CD14-positive monocyte (primary cell): Measurements from ENCODE around the gene ARHGAP15. TPM values are rescaled to one million over a fixed set of nuclear protein-coding genes. Genes with fewer than 3 reads are reported as not detected.

Source experiments
- DNase-seq, 3 donors: peaks; one replicate each; pipeline ENCODE4 v3.0.0-alpha.2; 2011 to 2022
- H2AFZ ChIP-seq: 2 replicates; pipeline ENCODE4 v1.6.0; 2012; ENCODE audit warnings: mild to moderate bottlenecking, low read depth, low read length, inconsistent platforms; ENCODE audit not compliant: insufficient read depth, poor library complexity, severe bottlenecking
- H3K27ac ChIP-seq, 2 donors: 1 replicate in 1 of 2; 2 replicates in 1 of 2; pipeline ENCODE4 v1.5.1; 2012 to 2013; ENCODE audit warnings: low read length in 2 of 2, control low read depth in 1 of 2, inconsistent platforms in 1 of 2, low read depth in 1 of 2, mild to moderate bottlenecking in 1 of 2
- H3K27me3 ChIP-seq, 2 donors: one replicate each; pipeline versions ENCODE4 v1.6.0 to v1.6.1; 2011 to 2013; ENCODE audit warnings: low read length in 2 of 2; ENCODE audit not compliant: control insufficient read depth in 2 of 2, insufficient read depth in 2 of 2
- H3K36me3 ChIP-seq, 2 donors: replicated peaks in 1 of 2; 1 replicate in 1 of 2; 2 replicates in 1 of 2; pipeline versions ENCODE4 v1.5.1 to v1.6.1; 2012 to 2013; ENCODE audit warnings: low read length in 2 of 2, control low read depth in 1 of 2, inconsistent platforms in 1 of 2, mild to moderate bottlenecking in 1 of 2; ENCODE audit not compliant: insufficient read depth in 2 of 2, control insufficient read depth in 1 of 2
- H3K4me1 ChIP-seq, 2 donors: 1 replicate in 1 of 2; 2 replicates in 1 of 2; pipeline versions ENCODE4 v1.5.1 to v1.6.1; 2012 to 2013; ENCODE audit warnings: low read length in 2 of 2, control low read depth in 1 of 2, inconsistent platforms in 1 of 2, mild to moderate bottlenecking in 1 of 2, moderate library complexity in 1 of 2; ENCODE audit not compliant: insufficient read depth in 2 of 2, control insufficient read depth in 1 of 2
- H3K4me2 ChIP-seq: replicated peaks from 2 replicates; pipeline ENCODE3; 2012; ENCODE audit warnings: low read length, moderate library complexity, mild to moderate bottlenecking; ENCODE audit not compliant: poor library complexity, severe bottlenecking; ENCODE audit errors: extremely low read depth
- H3K4me3 ChIP-seq, 3 experiments: fragments of 200-600 bp in 1 of 3; sonication (generic) in 1 of 3; replicated peaks in 1 of 3; 1 replicate in 2 of 3; 2 replicates in 1 of 3; pipeline ENCODE4 v1.5.1; 2011 to 2013; ENCODE audit warnings: low read length in 3 of 3, mild to moderate bottlenecking in 3 of 3, control low read depth in 2 of 3, low read depth in 2 of 3, inconsistent platforms in 1 of 3, moderate library complexity in 1 of 3
- H3K79me2 ChIP-seq: 2 replicates; pipeline ENCODE4 v1.6.0; 2012; ENCODE audit warnings: mild to moderate bottlenecking, control low read depth, inconsistent platforms, low read length, moderate library complexity; ENCODE audit not compliant: insufficient read depth
- H3K9ac ChIP-seq: 2 replicates; pipeline ENCODE4 v1.6.0; 2017; ENCODE audit warnings: low read length, mild to moderate bottlenecking; ENCODE audit not compliant: insufficient read depth, poor library complexity, severe bottlenecking
- H3K9me3 ChIP-seq, 2 donors: replicated peaks in 1 of 2; 1 replicate in 1 of 2; 2 replicates in 1 of 2; pipeline versions ENCODE4 v1.5.1 to v1.6.1; 2012 to 2013; ENCODE audit warnings: low read length in 2 of 2, control low read depth in 1 of 2; ENCODE audit not compliant: control insufficient read depth in 1 of 2, insufficient read depth in 1 of 2
- H4K20me1 ChIP-seq: 2 replicates; pipeline ENCODE4 v1.6.0; 2012; ENCODE audit warnings: mild to moderate bottlenecking, low read length, control low read depth, moderate library complexity; ENCODE audit not compliant: insufficient read depth
- H3K27ac Mint-ChIP-seq, 7 donors: one replicate each; pipeline ENCODE4 v1.8.0; 2020; ENCODE audit warnings: mild to moderate bottlenecking in 7 of 7, mixed read lengths in 7 of 7, moderate library complexity in 6 of 7, inconsistent platforms in 2 of 7
- H3K27me3 Mint-ChIP-seq, 3 donors: one replicate each; pipeline ENCODE4 v1.8.0; 2021 to 2022; ENCODE audit warnings: low read depth in 3 of 3, mild to moderate bottlenecking in 3 of 3, mixed read lengths in 3 of 3, moderate library complexity in 3 of 3, inconsistent platforms in 1 of 3
- H3K36me3 Mint-ChIP-seq, 2 donors: one replicate each; pipeline ENCODE4 v1.8.0; 2020; ENCODE audit warnings: mixed read lengths in 2 of 2, inconsistent platforms in 1 of 2, mild to moderate bottlenecking in 1 of 2
- H3K4me1 Mint-ChIP-seq: one replicate; pipeline ENCODE4 v1.8.0; 2020; ENCODE audit warnings: mild to moderate bottlenecking, mixed read lengths
- H3K4me3 Mint-ChIP-seq, 2 donors: one replicate each; pipeline ENCODE4 v1.8.0; 2020; ENCODE audit warnings: mild to moderate bottlenecking in 2 of 2, mixed read lengths in 2 of 2, moderate library complexity in 1 of 2
- H3K9me3 Mint-ChIP-seq, 7 donors: one replicate each; pipeline ENCODE4 v1.8.0; 2020 to 2022; ENCODE audit warnings: mixed read lengths in 7 of 7, mild to moderate bottlenecking in 6 of 7, moderate library complexity in 6 of 7, inconsistent platforms in 2 of 7
- WGBS: methylation state at CpG from one replicate; pipeline ENCODE4 v1.1.5; 2013; ENCODE audit warnings: missing lambda C conversion rate; ENCODE audit not compliant: insufficient coverage; 5-methylcytosine and 5-hydroxymethylcytosine counted together
- intact Hi-C, 2 donors: fragments of 100-400 bp; cut with micrococcal nuclease; formaldehyde crosslinking; loops; one replicate each; pipeline versions ENCODE4 v1.15.0 to v1.15.1; 2023
- polyA plus RNA-seq, 3 donors: library from polyadenylated mRNA; depleted of rRNA in 1 of 3; unstranded in 2 of 3; stranded (reverse) in 1 of 3; fragments of 300-500 nt in 2 of 3; fragments of >200 nt in 1 of 3; fragmentation: Illumina TruSeq in 2 of 3; gene quantifications; 1 replicate in 2 of 3; 2 replicates in 1 of 3; pipeline ENCODE4 v1.2.3, GENCODE V29; 2012 to 2021
- TF ChIP-seq, protein P1 (sequence below): fragments of 200-600 bp; IDR thresholded peaks from one replicate; pipeline ENCODE4 v1.8.0; 2022; ENCODE audit warnings: antibody characterized with exemption, mild to moderate bottlenecking

ARHGAP15 gene
- polyA plus RNA-seq, 3 donors: 35.4 to 50.9 (median 50.7) TPM

DNA sequence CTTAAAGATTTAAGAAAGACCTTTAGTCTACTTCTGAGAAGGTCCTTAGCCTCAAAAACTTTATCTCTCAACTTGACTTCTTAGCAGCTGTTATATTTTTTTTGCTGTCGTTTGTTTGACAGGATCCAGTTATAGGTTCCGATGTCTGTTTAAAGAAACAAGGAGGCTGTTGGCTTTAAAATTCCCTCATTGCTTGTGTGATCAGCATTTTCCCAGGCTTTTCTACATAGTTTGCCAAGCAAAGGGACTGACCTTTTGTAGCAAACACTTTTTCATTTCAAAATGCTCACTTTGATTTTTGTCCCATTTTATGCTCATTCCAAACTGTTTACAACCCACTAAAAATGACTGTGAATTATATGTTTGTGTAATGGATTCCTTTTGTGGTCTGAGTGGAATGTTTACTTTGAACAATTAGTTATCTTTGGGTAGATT, 394.9 kb downstream of the ARHGAP15 start:
- Histone ChIP-seq H3K4me2 (no peak overlapping the region), H3K4me3 (no peak overlapping the region), H2AFZ (no peak overlapping the region), H3K36me3 (peaks cover 33 to 54% of the 10 kb centered on the region in 2 donors), H3K9me3 (no peaks in the 10 kb centered on the region), H3K27ac (no peak overlapping the region), H3K4me1 (no peaks in the 10 kb centered on the region), H3K9ac (no peak overlapping the region), H3K79me2 (no peaks in the 10 kb centered on the region), H4K20me1 (no peaks in the 10 kb centered on the region), H3K27me3 (no peaks in the 10 kb centered on the region)
- H3K4me1 Mint-ChIP-seq: peaks cover 6% of the 10 kb centered on the region
- H3K27ac Mint-ChIP-seq: no peak overlapping the region
- no peak for DNase-seq
- peaks cover 45 to 49% of the 10 kb centered on the region in 2 donors for H3K36me3 Mint-ChIP-seq
- intact Hi-C loops: no loop called here
- TF ChIP-seq, protein P1, sequence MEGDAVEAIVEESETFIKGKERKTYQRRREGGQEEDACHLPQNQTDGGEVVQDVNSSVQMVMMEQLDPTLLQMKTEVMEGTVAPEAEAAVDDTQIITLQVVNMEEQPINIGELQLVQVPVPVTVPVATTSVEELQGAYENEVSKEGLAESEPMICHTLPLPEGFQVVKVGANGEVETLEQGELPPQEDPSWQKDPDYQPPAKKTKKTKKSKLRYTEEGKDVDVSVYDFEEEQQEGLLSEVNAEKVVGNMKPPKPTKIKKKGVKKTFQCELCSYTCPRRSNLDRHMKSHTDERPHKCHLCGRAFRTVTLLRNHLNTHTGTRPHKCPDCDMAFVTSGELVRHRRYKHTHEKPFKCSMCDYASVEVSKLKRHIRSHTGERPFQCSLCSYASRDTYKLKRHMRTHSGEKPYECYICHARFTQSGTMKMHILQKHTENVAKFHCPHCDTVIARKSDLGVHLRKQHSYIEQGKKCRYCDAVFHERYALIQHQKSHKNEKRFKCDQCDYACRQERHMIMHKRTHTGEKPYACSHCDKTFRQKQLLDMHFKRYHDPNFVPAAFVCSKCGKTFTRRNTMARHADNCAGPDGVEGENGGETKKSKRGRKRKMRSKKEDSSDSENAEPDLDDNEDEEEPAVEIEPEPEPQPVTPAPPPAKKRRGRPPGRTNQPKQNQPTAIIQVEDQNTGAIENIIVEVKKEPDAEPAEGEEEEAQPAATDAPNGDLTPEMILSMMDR: no peak
- H3K4me3 Mint-ChIP-seq: no peak overlapping the region
- 100% methylated on average over 1 of the region's 2 CpGs for WGBS
- no peaks in the 10 kb centered on the region for H3K27me3 Mint-ChIP-seq
- no peaks in the 10 kb centered on the region for H3K9me3 Mint-ChIP-seq

- no peak for DNase-seq
- no peak overlapping the region for H3K4me3 ChIP-seq
- no peak overlapping the region for H3K4me2 ChIP-seq
- no peak overlapping the region for H3K27ac ChIP-seq
- H3K27ac Mint-ChIP-seq: no peak overlapping the region
- TF ChIP-seq, protein P1: no peak
- no peaks in the 10 kb centered on the region for H3K9me3 ChIP-seq
- peaks cover 38 to 43% of the 10 kb centered on the region in 2 donors for H3K36me3 Mint-ChIP-seq
- H3K4me1 ChIP-seq: no peaks in the 10 kb centered on the region
- H3K27me3 Mint-ChIP-seq: no peaks in the 10 kb centered on the region
- no peak overlapping the region for H3K4me3 Mint-ChIP-seq
- peaks cover 27 to 54% of the 10 kb centered on the region in 2 donors for H3K36me3 ChIP-seq
- no peaks in the 10 kb centered on the region for H3K27me3 ChIP-seq
- intact Hi-C loops: no loop called here
- no peak overlapping the region for H2AFZ ChIP-seq
- peaks cover 6% of the 10 kb centered on the region for H3K4me1 Mint-ChIP-seq
- no peaks in the 10 kb centered on the region for H4K20me1 ChIP-seq
- H3K9me3 Mint-ChIP-seq: no peaks in the 10 kb centered on the region
- H3K79me2 ChIP-seq: no peaks in the 10 kb centered on the region
- WGBS: 92% methylated on average over 2 of the region's 6 CpGs
- no peak overlapping the region for H3K9ac ChIP-seq
Observed at GRCh38 chr2:143524559-143525401, 395.6 kb downstream of the ARHGAP15 start.
